ENCODE results near the gene PDE9A. TPM values are rescaled to one million over a fixed set of nuclear protein-coding genes. Genes with fewer than 3 reads are reported as not detected.

The PDE9A gene
- total and polyA plus RNA-seq, 2 experiments from 2014 or later, result 26.5 to 31.1 TPM

DNA sequence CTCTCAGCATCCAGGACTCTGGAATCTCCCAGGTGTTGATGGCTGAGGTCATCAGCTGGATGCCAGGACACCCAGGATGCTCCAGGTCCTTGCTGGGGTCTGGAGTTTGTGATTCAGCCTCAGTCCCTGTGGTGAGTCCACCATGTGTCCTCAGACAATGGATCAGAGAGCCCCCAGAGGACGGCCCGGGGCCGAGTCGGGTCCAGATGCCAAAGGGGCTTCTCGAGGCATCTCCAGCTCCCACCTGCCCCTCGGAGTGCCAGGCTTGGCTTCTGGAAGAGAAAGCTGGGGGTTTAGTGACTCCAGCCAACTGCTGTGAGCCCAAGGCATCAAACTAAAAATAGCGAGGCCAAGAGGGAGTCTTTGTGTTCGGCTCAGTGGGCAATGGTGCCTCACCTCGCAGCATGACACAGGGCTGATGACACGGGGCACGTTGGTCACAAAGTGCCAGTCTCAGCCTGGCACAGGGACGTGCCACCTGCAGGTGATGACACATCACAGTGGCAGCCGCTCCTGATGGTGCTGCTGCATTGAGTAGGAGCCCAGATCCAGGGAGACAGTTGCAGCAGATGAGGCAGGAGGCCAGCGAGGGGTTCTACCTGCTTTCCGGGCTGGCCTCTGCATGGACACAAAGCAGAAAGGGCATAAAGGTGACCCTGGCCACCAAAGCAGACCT, 10.6 kb downstream of the PDE9A start:
- Histone ChIP-seq H3K27ac (ENCODE audit: low read depth) (no peak overlapping the region), H3K9me2 (ENCODE audit: insufficient read depth) (no peaks in the 10 kb centered on the region), H3K4me3 (no peak overlapping the region), H3F3A (replicated peaks; ENCODE audit: low read depth) (0 out of 2 replicates have a peak, but pooled peaks cover 17% of the 10 kb centered on the region), H2AFZ (no peak overlapping the region), H3K79me2 (replicated peaks; ENCODE audit: insufficient read depth) (peaks cover 48% of the 10 kb centered on the region), H3K36me3 (ENCODE audit: insufficient read depth) (no peaks in the 10 kb centered on the region), H3K27me3 (ENCODE audit: insufficient read depth) (no peaks in the 10 kb centered on the region), H3K4me1 (ENCODE audit: insufficient read depth) (peaks cover 19% of the 10 kb centered on the region), H4K20me1 (replicated peaks; ENCODE audit: insufficient read depth) (peaks cover 16% of the 10 kb centered on the region), H3K4me2 (no peak overlapping the region)
- DNase-seq (ENCODE audit: low spot score), result no peak
- Mint-ChIP-seq H3K4me3 (no peak overlapping the region), H3K36me3 (ENCODE audit: low read depth) (peaks cover 6% of the 10 kb centered on the region; the same call in 2 of the 3 replicates), H3K9me3 (no peaks in the 10 kb centered on the region), H3K4me1 (peaks cover 32% of the 10 kb centered on the region), H3K27me3 (ENCODE audit: insufficient read depth, low read depth, poor library complexity) (peaks cover 2% of the 10 kb centered on the region), H3K27ac (no peak overlapping the region)
- no peak for ATAC-seq
- TF ChIP-seq ZNF331 (CRISPR knock-in tag; IDR thresholded peaks at IDR 0.05; ENCODE audit: low read depth) (no peak), CREB1 (CRISPR knock-in tag; IDR thresholded peaks at IDR 0.05; ENCODE audit: low read depth) (no peak), STAT1 (IDR thresholded peaks at IDR 0.05; ENCODE audit: unreplicated experiment) (no peak), EZH2phosphoT487 (IDR thresholded peaks at IDR 0.05; ENCODE audit: unreplicated experiment) (no peak), JUNB (IDR thresholded peaks at IDR 0.05; ENCODE audit: unreplicated experiment) (no peak)
- TF ChIP-seq, protein P1, sequence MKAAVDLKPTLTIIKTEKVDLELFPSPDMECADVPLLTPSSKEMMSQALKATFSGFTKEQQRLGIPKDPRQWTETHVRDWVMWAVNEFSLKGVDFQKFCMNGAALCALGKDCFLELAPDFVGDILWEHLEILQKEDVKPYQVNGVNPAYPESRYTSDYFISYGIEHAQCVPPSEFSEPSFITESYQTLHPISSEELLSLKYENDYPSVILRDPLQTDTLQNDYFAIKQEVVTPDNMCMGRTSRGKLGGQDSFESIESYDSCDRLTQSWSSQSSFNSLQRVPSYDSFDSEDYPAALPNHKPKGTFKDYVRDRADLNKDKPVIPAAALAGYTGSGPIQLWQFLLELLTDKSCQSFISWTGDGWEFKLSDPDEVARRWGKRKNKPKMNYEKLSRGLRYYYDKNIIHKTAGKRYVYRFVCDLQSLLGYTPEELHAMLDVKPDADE (IDR thresholded peaks at IDR 0.05), result no peak

DNA sequence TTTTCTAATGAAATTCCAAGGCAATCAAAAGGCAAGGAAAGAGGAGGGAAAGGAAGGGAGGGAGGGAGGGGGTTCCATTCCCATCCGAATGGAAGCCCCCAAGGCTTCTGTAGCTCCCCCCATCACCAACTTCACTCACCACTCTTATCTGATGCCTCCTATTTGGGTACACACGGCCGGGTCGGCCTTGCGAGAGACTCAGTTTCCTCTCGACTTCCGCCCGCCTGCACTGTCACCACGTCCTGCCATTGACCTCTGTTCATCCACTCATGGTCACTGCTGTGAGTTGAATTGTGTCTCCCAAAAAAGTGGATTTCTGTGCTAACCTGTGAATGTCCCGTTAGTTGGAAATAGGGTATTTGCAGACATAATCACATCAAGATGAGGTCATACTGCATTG, 11.2 kb downstream of the PDE9A start:
- H3K79me2 ChIP-seq (replicated peaks; ENCODE audit: insufficient read depth), result peaks cover 42% of the 10 kb centered on the region
- H4K20me1 ChIP-seq (replicated peaks; ENCODE audit: insufficient read depth), result peaks cover 16% of the 10 kb centered on the region
- peaks cover 2% of the 10 kb centered on the region for H3K27me3 Mint-ChIP-seq (ENCODE audit: insufficient read depth, low read depth, poor library complexity)
- H3K27ac Mint-ChIP-seq, result no peak overlapping the region
- peaks cover 19% of the 10 kb centered on the region for H3K4me1 ChIP-seq (ENCODE audit: insufficient read depth)
- no peaks in the 10 kb centered on the region for H3K27me3 ChIP-seq (ENCODE audit: insufficient read depth)
- H3K4me3 Mint-ChIP-seq, result no peak overlapping the region; the same call in 2 of the 3 replicates
- H3F3A ChIP-seq (replicated peaks; ENCODE audit: low read depth), result 0 out of 2 replicates have a peak, but pooled peaks cover 22% of the 10 kb centered on the region
- no peak overlapping the region for H2AFZ ChIP-seq
- H3K36me3 ChIP-seq (ENCODE audit: insufficient read depth), result no peaks in the 10 kb centered on the region
- H3K36me3 Mint-ChIP-seq (ENCODE audit: low read depth), result peaks cover 6% of the 10 kb centered on the region; the same call in 2 of the 3 replicates
- H3K9me2 ChIP-seq (ENCODE audit: insufficient read depth), result no peaks in the 10 kb centered on the region
- no peaks in the 10 kb centered on the region for H3K9me3 Mint-ChIP-seq
- ATAC-seq, result no peak
- DNase-seq (ENCODE audit: low spot score), result no peak
- no peak overlapping the region for H3K4me3 ChIP-seq
- no peak overlapping the region for H3K27ac ChIP-seq (ENCODE audit: low read depth)
- no peak overlapping the region for H3K4me2 ChIP-seq
- H3K4me1 Mint-ChIP-seq, result peaks cover 31% of the 10 kb centered on the region
- TF ChIP-seq, protein P2, sequence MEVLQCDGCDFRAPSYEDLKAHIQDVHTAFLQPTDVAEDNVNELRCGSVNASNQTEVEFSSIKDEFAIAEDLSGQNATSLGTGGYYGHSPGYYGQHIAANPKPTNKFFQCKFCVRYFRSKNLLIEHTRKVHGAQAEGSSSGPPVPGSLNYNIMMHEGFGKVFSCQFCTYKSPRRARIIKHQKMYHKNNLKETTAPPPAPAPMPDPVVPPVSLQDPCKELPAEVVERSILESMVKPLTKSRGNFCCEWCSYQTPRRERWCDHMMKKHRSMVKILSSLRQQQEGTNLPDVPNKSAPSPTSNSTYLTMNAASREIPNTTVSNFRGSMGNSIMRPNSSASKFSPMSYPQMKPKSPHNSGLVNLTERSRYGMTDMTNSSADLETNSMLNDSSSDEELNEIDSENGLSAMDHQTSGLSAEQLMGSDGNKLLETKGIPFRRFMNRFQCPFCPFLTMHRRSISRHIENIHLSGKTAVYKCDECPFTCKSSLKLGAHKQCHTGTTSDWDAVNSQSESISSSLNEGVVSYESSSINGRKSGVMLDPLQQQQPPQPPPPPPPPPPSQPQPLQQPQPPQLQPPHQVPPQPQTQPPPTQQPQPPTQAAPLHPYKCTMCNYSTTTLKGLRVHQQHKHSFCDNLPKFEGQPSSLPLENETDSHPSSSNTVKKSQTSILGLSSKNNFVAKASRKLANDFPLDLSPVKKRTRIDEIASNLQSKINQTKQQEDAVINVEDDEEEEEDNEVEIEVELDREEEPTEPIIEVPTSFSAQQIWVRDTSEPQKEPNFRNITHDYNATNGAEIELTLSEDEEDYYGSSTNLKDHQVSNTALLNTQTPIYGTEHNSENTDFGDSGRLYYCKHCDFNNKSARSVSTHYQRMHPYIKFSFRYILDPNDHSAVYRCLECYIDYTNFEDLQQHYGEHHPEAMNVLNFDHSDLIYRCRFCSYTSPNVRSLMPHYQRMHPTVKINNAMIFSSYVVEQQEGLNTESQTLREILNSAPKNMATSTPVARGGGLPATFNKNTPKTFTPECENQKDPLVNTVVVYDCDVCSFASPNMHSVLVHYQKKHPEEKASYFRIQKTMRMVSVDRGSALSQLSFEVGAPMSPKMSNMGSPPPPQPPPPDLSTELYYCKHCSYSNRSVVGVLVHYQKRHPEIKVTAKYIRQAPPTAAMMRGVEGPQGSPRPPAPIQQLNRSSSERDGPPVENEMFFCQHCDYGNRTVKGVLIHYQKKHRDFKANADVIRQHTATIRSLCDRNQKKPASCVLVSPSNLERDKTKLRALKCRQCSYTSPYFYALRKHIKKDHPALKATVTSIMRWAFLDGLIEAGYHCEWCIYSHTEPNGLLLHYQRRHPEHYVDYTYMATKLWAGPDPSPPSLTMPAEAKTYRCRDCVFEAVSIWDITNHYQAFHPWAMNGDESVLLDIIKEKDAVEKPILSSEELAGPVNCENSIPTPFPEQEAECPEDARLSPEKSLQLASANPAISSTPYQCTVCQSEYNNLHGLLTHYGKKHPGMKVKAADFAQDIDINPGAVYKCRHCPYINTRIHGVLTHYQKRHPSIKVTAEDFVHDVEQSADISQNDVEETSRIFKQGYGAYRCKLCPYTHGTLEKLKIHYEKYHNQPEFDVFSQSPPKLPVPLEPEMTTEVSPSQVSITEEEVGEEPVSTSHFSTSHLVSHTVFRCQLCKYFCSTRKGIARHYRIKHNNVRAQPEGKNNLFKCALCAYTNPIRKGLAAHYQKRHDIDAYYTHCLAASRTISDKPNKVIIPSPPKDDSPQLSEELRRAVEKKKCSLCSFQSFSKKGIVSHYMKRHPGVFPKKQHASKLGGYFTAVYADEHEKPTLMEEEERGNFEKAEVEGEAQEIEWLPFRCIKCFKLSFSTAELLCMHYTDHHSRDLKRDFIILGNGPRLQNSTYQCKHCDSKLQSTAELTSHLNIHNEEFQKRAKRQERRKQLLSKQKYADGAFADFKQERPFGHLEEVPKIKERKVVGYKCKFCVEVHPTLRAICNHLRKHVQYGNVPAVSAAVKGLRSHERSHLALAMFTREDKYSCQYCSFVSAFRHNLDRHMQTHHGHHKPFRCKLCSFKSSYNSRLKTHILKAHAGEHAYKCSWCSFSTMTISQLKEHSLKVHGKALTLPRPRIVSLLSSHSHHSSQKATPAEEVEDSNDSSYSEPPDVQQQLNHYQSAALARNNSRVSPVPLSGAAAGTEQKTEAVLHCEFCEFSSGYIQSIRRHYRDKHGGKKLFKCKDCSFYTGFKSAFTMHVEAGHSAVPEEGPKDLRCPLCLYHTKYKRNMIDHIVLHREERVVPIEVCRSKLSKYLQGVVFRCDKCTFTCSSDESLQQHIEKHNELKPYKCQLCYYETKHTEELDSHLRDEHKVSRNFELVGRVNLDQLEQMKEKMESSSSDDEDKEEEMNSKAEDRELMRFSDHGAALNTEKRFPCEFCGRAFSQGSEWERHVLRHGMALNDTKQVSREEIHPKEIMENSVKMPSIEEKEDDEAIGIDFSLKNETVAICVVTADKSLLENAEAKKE (CRISPR knock-in tag; IDR thresholded peaks at IDR 0.05), result no peak
- no peak for TF ChIP-seq NANOG (IDR thresholded peaks at IDR 0.05; ENCODE audit: borderline replicate concordance)
- no peak for TF ChIP-seq EZH2 (IDR thresholded peaks at IDR 0.05; ENCODE audit: low read depth, unreplicated experiment)
- TF ChIP-seq JUNB (IDR thresholded peaks at IDR 0.05; ENCODE audit: unreplicated experiment), result no peak
- no peak for TF ChIP-seq POLR2AphosphoS5 (IDR thresholded peaks at IDR 0.05; ENCODE audit: low read depth)
- TF ChIP-seq, protein P1 (IDR thresholded peaks at IDR 0.05), result no peak
